ENCODE data around the gene ZNF821. TPM values are rescaled to one million over a fixed set of nuclear protein-coding genes. Genes with fewer than 3 reads are reported as not detected.
"Not testable (repeated sequence)": the region's sequence is repeated elsewhere in the genome, so short reads cannot be mapped to it uniquely, and the experiment has no call there.

Gene ZNF821
- total and polyA plus RNA-seq, 4 donors: 5.4 to 9.9 (median 8.5) TPM

DNA sequence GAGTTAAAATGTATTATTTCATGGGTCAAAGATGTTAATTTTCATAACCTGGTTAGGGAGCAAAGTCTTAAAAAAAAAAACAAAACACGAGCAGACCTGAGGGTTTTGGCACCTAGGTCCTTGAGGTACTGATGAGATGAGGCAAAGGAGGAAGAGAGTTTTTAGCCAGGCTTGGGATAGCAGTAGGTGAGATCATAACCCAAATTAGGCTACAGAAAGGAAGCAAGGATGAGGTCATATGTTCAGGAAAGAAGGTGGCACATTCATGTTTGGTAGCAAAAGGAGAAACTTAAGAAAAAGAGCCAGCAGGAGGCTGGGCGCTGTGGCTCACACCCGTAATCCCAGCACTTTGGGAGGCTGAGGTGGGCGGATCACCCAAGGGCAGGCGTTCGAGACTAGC is 35.4 kb downstream of the ZNF821 start:
- no peaks in the 10 kb centered on the region for H3K9me3 ChIP-seq (ENCODE audit: control insufficient read depth, low read length)
- no peak overlapping the region for H3K4me3 ChIP-seq (ENCODE audit: low read length in 2 of 2)
- 81 to 85% methylated on average over 6 of the region's 6 CpGs for WGBS, 2 donors
- no peak for ATAC-seq (ENCODE audit: low FRiP score)
- peaks cover 0 to 5% of the 10 kb centered on the region in 2 donors for H3K36me3 ChIP-seq (ENCODE audit: control insufficient read depth in 1 of 2, insufficient read depth in 2 of 2, low read length in 1 of 2)
- no peak for DNase-seq
- no peak overlapping the region for H3K27ac ChIP-seq (ENCODE audit: low read depth in 1 of 2, low read length in 2 of 2)
- no peaks in the 10 kb centered on the region for H3K4me1 ChIP-seq (ENCODE audit: control insufficient read depth in 1 of 2, insufficient read depth in 2 of 2, low read length in 2 of 2)
- intact Hi-C loops (cut with DNase I): loop anchor here (5.0 kb wide), 1 partner anchor 41 kb away; the partner anchor contains the start of gene AP1G1 (in 2 of the 2)
- no peaks in the 10 kb centered on the region for H3K27me3 ChIP-seq (ENCODE audit: control insufficient read depth in 1 of 2, insufficient read depth in 2 of 2, low read length in 1 of 2)

DNA sequence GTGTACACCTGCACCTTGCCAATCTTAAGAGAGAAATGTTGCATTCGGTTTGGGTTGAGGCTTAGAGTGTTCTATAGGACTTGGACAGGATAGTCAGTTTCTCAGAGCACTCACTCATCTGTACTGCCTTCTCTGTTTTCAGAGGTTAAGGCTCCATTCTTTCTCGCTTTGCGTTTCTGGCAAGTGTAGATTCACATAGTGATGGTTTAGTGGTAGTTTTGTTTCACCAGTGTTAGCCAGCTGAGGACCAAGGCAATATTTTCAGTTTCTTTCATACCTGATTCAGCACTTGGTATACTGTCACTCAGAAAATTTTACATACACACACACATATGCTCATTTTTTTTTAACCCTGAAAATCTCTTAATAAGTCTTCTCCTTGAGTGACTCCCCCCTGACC is 36.9 kb downstream of the ZNF821 start:
- DNase-seq: no peak
- no peaks in the 10 kb centered on the region for H3K4me1 ChIP-seq (ENCODE audit: control insufficient read depth in 1 of 2, insufficient read depth in 2 of 2, low read length in 2 of 2)
- intact Hi-C loops (cut with DNase I): loop anchor here (5.0 kb wide), 1 partner anchor 40 kb away; the partner anchor contains the start of gene AP1G1 (in 2 of the 2)
- no peaks in the 10 kb centered on the region for H3K9me3 ChIP-seq (ENCODE audit: control insufficient read depth, low read length)
- peaks cover 0 to 5% of the 10 kb centered on the region in 2 donors for H3K36me3 ChIP-seq (ENCODE audit: control insufficient read depth in 1 of 2, insufficient read depth in 2 of 2, low read length in 1 of 2)
- 55 to 56% methylated on average over 3 of the region's 3 CpGs for WGBS, 2 donors
- no peak overlapping the region for H3K27ac ChIP-seq (ENCODE audit: low read depth in 1 of 2, low read length in 2 of 2)
- H3K27me3 ChIP-seq (ENCODE audit: control insufficient read depth in 1 of 2, insufficient read depth in 2 of 2, low read length in 1 of 2): no peaks in the 10 kb centered on the region
- ATAC-seq (ENCODE audit: low FRiP score): no peak
- peak overlapping the region in 1 of 2 donors; percentile 96 for H3K4me3 ChIP-seq (ENCODE audit: low read length in 2 of 2)

DNA sequence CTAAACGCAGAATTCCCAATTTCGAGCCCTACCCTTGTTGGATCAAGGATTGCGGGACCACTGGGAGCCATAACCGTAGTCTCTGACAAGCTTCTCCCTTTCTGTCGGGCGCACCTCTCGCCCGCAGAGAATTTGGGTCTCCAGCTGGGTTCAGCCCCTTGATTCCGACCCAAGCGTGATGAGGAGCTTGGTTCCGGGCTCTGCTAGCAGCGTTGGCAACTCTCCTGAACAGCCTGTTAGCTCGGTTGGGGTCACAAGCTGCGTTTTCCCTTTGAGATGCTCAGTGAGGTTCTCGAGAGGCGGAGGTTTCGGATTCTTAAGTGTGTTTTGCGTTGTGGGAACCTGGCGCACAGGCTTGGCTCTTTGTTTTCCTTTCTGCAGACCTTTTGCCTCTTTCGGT is 37.6 kb downstream of the ZNF821 start:
- H3K27me3 ChIP-seq (ENCODE audit: control insufficient read depth in 1 of 2, insufficient read depth in 2 of 2, low read length in 1 of 2): no peaks in the 10 kb centered on the region
- intact Hi-C loops (cut with DNase I): loop anchor here (5.0 kb wide), 1 partner anchor 39 kb away; the partner anchor contains the start of gene AP1G1 (in 2 of the 2)
- no peaks in the 10 kb centered on the region for H3K9me3 ChIP-seq (ENCODE audit: control insufficient read depth, low read length)
- H3K4me3 ChIP-seq (ENCODE audit: low read length in 2 of 2): peak overlapping the region; percentile 67 to 96
- peaks cover 0 to 5% of the 10 kb centered on the region in 2 donors for H3K36me3 ChIP-seq (ENCODE audit: control insufficient read depth in 1 of 2, insufficient read depth in 2 of 2, low read length in 1 of 2)
- ATAC-seq (ENCODE audit: low FRiP score): no peak
- H3K27ac ChIP-seq (ENCODE audit: low read depth in 1 of 2, low read length in 2 of 2): peak overlapping the region; percentile 9 to 49
- H3K4me1 ChIP-seq (ENCODE audit: control insufficient read depth in 1 of 2, insufficient read depth in 2 of 2, low read length in 2 of 2): no peaks in the 10 kb centered on the region
- 0% methylated on average over 20 of the region's 20 CpGs for WGBS, 2 donors
- DNase-seq: no peak

DNA sequence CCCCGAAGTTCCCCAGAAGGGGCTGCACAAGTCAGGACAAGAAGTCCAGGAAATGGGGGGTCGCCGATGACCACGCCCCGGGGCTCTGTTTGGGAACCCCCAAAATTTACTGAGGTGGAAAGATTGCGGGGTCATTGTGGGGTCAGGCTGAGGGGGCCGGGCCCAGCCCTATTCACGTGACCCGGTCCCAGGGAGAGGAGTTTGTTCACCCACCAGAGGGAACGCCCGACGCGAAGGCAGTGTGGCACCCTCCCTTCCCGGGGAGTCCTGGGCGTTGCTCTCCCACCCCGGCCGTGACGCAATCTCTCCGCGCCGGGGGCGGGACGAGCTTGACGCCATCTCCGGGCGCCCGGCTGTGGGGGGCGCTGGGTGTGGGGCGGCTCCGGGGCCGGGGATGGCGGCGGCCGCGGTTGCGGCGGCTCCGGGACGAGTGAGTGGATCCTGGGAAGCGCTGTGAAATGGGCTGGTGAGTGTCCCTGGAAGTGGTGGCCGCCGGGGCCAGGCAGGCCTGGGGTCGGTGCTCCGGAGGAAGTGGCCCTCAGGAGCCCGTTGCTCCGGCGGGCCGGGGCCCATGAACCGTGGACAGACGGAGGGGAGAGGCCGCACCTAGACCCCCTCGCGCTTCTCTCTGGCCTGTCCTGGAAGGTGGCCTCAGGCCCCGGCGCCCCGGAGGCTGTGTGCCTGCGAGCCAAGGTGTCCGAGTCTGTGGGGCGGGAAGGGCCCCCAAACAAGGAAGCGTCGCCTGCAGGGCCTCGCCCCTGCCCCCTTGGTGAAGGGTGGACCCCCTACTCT is 38.1 kb downstream of the ZNF821 start, which contains the start of gene ATXN1L:
Gene ATXN1L (plus strand): TSS at position 338 of the 792 bp plus-strand sequence. CDS start 3,765 bp downstream, outside the sequence.
- ATAC-seq (ENCODE audit: low FRiP score) (peak; percentile 98), DNase-seq (peak; percentile 95 to 97)
- Histone ChIP-seq H3K4me3 (ENCODE audit: low read length in 2 of 2) (peak within 1 kb of the TSS; percentile 67 to 96), H3K36me3 (ENCODE audit: control insufficient read depth in 1 of 2, insufficient read depth in 2 of 2, low read length in 1 of 2) (peaks cover 0 to 5% of the 10 kb centered on the region in 2 donors), H3K9me3 (ENCODE audit: control insufficient read depth, low read length) (no peaks in the 10 kb centered on the region), H3K4me1 (ENCODE audit: control insufficient read depth in 1 of 2, insufficient read depth in 2 of 2, low read length in 2 of 2) (no peaks in the 10 kb centered on the region), H3K27ac (ENCODE audit: low read depth in 1 of 2, low read length in 2 of 2) (peak within 1 kb of the TSS; percentile 9 to 49), H3K27me3 (ENCODE audit: control insufficient read depth in 1 of 2, insufficient read depth in 2 of 2, low read length in 1 of 2) (no peaks in the 10 kb centered on the region)
- 0% methylated on average over 60 to 62 of the region's 62 CpGs for WGBS, 2 donors
- intact Hi-C loops (cut with DNase I): loop anchor here (2.0 to 5.0 kb wide), 2 partner anchors 29 to 39 kb away; partner anchors contain the start of gene AP1G1 (in 2 of the 2)

DNA sequence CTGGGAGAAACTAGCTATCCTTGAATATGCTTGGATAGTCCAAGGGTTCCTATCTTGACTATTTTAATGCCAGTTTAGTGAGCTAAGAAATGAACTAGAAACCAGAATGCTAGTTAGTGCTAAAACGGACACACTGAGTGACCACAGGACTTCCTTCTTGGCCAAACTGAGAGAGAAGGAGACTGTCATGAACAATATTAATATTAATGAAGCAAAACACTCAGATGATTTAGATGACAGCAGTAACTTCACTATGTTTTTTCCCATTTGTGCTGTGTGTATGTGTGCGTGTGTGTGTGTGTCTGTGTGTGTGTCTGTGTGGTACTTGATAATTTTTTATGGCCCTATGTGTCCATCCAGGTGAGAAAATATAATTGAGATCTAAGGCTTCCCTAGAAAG is 40.4 kb downstream of the ZNF821 start:
- 51 to 55% methylated on average over 2 of the region's 2 CpGs for WGBS, 2 donors
- intact Hi-C loops (cut with DNase I): no loop called here
- no peaks in the 10 kb centered on the region for H3K27me3 ChIP-seq (ENCODE audit: control insufficient read depth in 1 of 2, insufficient read depth in 2 of 2, low read length in 1 of 2)
- ATAC-seq (ENCODE audit: low FRiP score) (no peak), DNase-seq (no peak)
- H3K27ac ChIP-seq (ENCODE audit: low read depth in 1 of 2, low read length in 2 of 2): no peak overlapping the region
- no peaks in the 10 kb centered on the region for H3K4me1 ChIP-seq (ENCODE audit: control insufficient read depth in 1 of 2, insufficient read depth in 2 of 2, low read length in 2 of 2)
- H3K36me3 ChIP-seq (ENCODE audit: control insufficient read depth in 1 of 2, insufficient read depth in 2 of 2, low read length in 1 of 2): no peaks in the 10 kb centered on the region
- H3K9me3 ChIP-seq (ENCODE audit: control insufficient read depth, low read length): no peaks in the 10 kb centered on the region
- H3K4me3 ChIP-seq (ENCODE audit: low read length in 2 of 2): no peak overlapping the region

DNA sequence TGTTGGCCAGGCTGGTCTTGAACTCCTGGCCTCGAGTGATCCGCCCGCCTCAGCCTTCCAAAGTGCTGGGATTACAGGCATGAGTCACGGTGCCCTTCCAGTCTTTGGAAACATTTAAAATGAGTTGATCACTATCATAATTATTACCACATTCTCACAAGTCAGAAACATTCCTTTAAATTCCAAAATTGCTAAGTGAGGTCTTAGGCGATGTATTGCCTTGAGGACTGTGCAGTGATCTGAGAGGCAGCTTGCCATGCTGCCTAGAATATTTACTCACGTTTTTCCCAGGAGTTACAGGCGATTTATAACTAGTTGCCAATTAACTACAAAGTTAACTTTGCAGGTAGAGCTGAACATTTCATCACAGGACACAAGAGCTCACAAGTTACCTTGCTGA is 43.9 kb downstream of the ZNF821 start:
- no peak for ATAC-seq (ENCODE audit: low FRiP score)
- H3K4me1 ChIP-seq (ENCODE audit: control insufficient read depth in 1 of 2, insufficient read depth in 2 of 2, low read length in 2 of 2): no peaks in the 10 kb centered on the region

DNA sequence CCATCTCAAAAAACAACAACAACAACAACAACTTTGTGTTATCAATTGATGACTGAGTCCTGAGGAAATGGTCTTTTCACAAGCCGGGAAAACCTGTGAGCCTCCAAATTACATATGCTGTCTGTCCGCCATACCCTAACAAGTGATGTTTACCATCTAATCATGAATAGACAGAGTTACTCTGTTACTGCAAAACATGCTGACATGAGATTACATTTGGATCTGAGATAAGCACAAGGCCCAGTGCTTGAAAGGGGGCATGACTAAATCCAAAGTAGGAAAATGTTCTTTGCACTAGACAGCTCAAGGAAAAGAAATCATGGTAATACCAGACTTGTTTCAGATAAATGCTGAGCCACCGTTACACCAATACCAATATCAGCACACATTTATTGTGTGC is 46.8 kb downstream of the ZNF821 start:
- no peak overlapping the region for H3K27ac ChIP-seq (ENCODE audit: low read depth in 1 of 2, low read length in 2 of 2)
- H3K4me3 ChIP-seq (ENCODE audit: low read length in 2 of 2): no peak overlapping the region
- H3K27me3 ChIP-seq (ENCODE audit: control insufficient read depth in 1 of 2, insufficient read depth in 2 of 2, low read length in 1 of 2): no peaks in the 10 kb centered on the region
- ATAC-seq (ENCODE audit: low FRiP score): no peak
- H3K36me3 ChIP-seq (ENCODE audit: control insufficient read depth in 1 of 2, insufficient read depth in 2 of 2, low read length in 1 of 2): no peaks in the 10 kb centered on the region
- intact Hi-C loops (cut with DNase I): no loop called here
- DNase-seq: no peak
- no peaks in the 10 kb centered on the region for H3K4me1 ChIP-seq (ENCODE audit: control insufficient read depth in 1 of 2, insufficient read depth in 2 of 2, low read length in 2 of 2)
- H3K9me3 ChIP-seq (ENCODE audit: control insufficient read depth, low read length): no peaks in the 10 kb centered on the region
- WGBS, 2 donors: 84 to 86% methylated on average over 3 of the region's 3 CpGs

More for the DNA sequence above, 43.9 kb downstream of the ZNF821 start:
- Histone ChIP-seq H3K9me3 (ENCODE audit: control insufficient read depth, low read length) (no peaks in the 10 kb centered on the region), H3K27me3 (ENCODE audit: control insufficient read depth in 1 of 2, insufficient read depth in 2 of 2, low read length in 1 of 2) (no peaks in the 10 kb centered on the region), H3K4me3 (ENCODE audit: low read length in 2 of 2) (no peak overlapping the region), H3K27ac (ENCODE audit: low read depth in 1 of 2, low read length in 2 of 2) (no peak overlapping the region), H3K36me3 (ENCODE audit: control insufficient read depth in 1 of 2, insufficient read depth in 2 of 2, low read length in 1 of 2) (no peaks in the 10 kb centered on the region)
- no peak for DNase-seq
- intact Hi-C loops (cut with DNase I): no loop called here
- WGBS, 2 donors: 59 to 62% methylated on average over 7 of the region's 7 CpGs

DNA sequence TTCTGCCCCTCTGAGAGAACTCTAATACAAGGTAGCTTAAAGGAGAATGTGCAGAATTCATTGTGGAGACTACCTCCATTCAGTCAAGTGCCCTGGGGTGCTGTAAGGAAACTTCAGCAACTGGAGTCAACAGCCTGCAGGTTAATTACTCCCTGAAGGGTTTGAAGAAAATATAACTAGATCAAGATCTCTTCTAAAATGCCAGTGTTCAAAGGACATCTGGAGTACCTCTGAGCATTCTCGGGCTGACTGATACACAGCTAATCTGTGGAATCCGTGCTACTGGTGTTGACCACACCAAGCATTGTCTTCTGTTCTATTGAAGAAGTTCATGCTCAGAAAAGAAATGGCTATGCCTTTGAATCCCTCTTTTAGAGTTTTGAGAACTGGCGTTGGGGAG is 49.7 kb downstream of the ZNF821 start:
- Histone ChIP-seq H3K4me1 (ENCODE audit: control insufficient read depth in 1 of 2, insufficient read depth in 2 of 2, low read length in 2 of 2) (no peaks in the 10 kb centered on the region), H3K9me3 (ENCODE audit: control insufficient read depth, low read length) (no peaks in the 10 kb centered on the region), H3K27me3 (ENCODE audit: control insufficient read depth in 1 of 2, insufficient read depth in 2 of 2, low read length in 1 of 2) (no peaks in the 10 kb centered on the region), H3K4me3 (ENCODE audit: low read length in 2 of 2) (no peak overlapping the region), H3K36me3 (ENCODE audit: control insufficient read depth in 1 of 2, insufficient read depth in 2 of 2, low read length in 1 of 2) (no peaks in the 10 kb centered on the region), H3K27ac (ENCODE audit: low read depth in 1 of 2, low read length in 2 of 2) (no peak overlapping the region)
- no peak for DNase-seq
- whole genome bisulfite sequencing, 2 donors: 85 to 89% methylated on average over 3 of the region's 3 CpGs
- no peak for ATAC-seq (ENCODE audit: low FRiP score)
- intact Hi-C loops (cut with DNase I): no loop called here

DNA sequence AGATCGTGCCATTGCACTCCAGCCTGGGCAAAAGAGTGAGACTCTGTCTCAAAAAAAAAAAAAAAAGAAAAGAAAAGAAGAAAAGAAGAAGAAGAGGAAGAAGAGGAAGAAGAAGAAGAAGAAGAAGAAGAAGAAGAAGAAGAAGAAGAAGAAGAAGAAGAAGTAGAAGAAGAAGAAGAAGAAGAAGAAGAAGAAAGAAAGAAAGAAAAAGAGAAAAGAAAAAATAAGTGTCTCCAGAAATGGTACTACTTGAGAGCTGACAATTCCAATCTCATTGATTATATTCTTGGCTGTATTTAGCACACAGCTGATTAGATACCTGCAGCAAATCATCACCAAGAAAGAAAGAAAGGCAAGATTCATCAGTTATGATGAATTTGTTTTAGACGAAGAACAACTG is 51.9 kb downstream of the ZNF821 start:
- H3K27me3 ChIP-seq (ENCODE audit: control insufficient read depth in 1 of 2, insufficient read depth in 2 of 2, low read length in 1 of 2); ATAC-seq (ENCODE audit: low FRiP score); H3K27ac ChIP-seq (ENCODE audit: low read depth in 1 of 2, low read length in 2 of 2); H3K4me1 ChIP-seq (ENCODE audit: control insufficient read depth in 1 of 2, insufficient read depth in 2 of 2, low read length in 2 of 2); H3K4me3 ChIP-seq (ENCODE audit: low read length in 2 of 2); H3K36me3 ChIP-seq (ENCODE audit: control insufficient read depth in 1 of 2, insufficient read depth in 2 of 2, low read length in 1 of 2); DNase-seq; intact Hi-C loops (cut with DNase I); H3K9me3 ChIP-seq (ENCODE audit: control insufficient read depth, low read length): not testable (repeated sequence)
- WGBS, 2 donors: 92 to 93% methylated on average over 2 of the region's 2 CpGs
